Measurements from ENCODE around the gene TBC1D23. TPM values are rescaled to one million over a fixed set of nuclear protein-coding genes. Genes with fewer than 3 reads are reported as not detected.

TBC1D23 gene
- polyA plus RNA-seq, 3 donors: 31.3 to 40.1 (median 37.1) TPM

DNA sequence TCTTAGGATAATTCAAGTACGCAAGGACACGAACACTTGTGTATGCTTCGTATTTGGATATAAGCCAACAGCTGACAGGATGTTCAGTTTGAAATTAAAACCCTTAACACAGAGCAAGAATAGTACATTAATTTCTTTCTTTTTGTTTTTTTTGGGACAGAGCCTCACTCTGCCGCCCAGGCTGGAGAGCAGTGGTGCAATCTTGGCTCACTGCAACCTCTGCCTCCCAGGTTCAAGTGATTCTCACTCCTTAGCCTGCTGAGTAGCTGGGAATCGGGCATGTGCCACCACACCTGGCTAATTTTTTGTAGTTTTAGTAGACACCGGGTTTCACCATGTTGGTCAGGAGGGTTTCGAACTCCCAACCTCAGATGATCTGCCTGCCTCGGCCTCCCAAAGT lies 107.6 kb downstream of the TBC1D23 start:
- no peak for DNase-seq (ENCODE audit: extremely low read depth in 1 of 11, low read depth in 9 of 11, low spot score in 4 of 11)

GRCh38 chr3:100370756-100371155 lies 110.0 kb downstream of the TBC1D23 start:
- no peak for DNase-seq (ENCODE audit: extremely low read depth in 1 of 11, low read depth in 9 of 11, low spot score in 4 of 11)

DNA sequence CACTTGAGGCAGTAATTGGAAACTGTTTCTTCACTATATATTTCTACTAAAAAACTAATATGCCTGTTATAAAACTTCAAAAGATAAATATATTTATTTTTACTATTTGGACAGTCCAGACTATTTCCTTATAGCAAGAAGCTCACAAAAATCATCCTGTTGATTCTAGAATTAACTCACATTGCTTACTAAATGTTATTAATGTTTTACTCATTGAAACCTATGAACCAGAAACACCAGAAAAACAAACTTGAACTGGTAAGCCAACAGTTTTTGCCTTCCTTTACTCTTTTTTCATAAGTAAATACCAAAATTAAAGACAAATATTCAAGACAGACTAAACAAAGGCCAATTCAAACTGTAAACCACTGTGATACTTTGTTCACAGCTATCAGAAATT lies 113.7 kb downstream of the TBC1D23 start:
- no peak for DNase-seq (ENCODE audit: extremely low read depth in 1 of 11, low read depth in 9 of 11, low spot score in 4 of 11)

Other genes starting within 250 kb of the TBC1D23 start
- 10 to 100 TPM; 19.5 to 22.1 (median 21.7) TPM for gene FILIP1L, start 146.5 kb upstream of the TBC1D23 start, polyA plus RNA-seq (ENCODE audit: insufficient read length in 3 of 3)
- gene NIT2, start 73.8 kb downstream of the TBC1D23 start, polyA plus RNA-seq (ENCODE audit: insufficient read length in 3 of 3): 100 to 1,000 TPM; 109 to 134 (median 129) TPM
- 10 to 100 TPM; 68.4 to 85.3 (median 69.9) TPM for gene TOMM70, start 140.1 kb downstream of the TBC1D23 start, polyA plus RNA-seq (ENCODE audit: insufficient read length in 3 of 3)
- gene LNP1, start 140.5 kb downstream of the TBC1D23 start, polyA plus RNA-seq (ENCODE audit: insufficient read length in 3 of 3): 1 to 10 TPM; 7.2 to 7.8 (median 7.5) TPM
- gene TMEM45A, start 231.6 kb downstream of the TBC1D23 start, polyA plus RNA-seq (ENCODE audit: insufficient read length in 3 of 3): 10 to 100 TPM; 21.3 to 25.7 (median 22.7) TPM